Heart right ventricle (tissue), 16 donors: ENCODE results near the gene PIKFYVE. TPM values are rescaled to one million over a fixed set of nuclear protein-coding genes. Genes with fewer than 3 reads are reported as not detected.

Source experiments
- ATAC-seq, 8 donors: fragments of 200-7000 bp; cut with Tn5 transposase; one replicate each; pipeline ENCODE4 v1.9.1; 2020; ENCODE audit warnings: mild to moderate bottlenecking in 8 of 8, moderate library complexity in 8 of 8, moderate number of reproducible peaks in 1 of 8
- DNase-seq, 2 donors: peaks; one replicate each; pipeline ENCODE4 v3.0.0-alpha.2; 2020
- H3K27ac ChIP-seq, 10 donors: fragments of 200-600 bp; sonication (generic) in 2 of 10; one replicate each; pipeline versions ENCODE4 v1.5.0 to v1.8.0; 2020 to 2022; ENCODE audit warnings: mild to moderate bottlenecking in 3 of 10
- H3K27me3 ChIP-seq, 7 donors: fragments of 200-600 bp; one replicate each; pipeline ENCODE4 v1.8.0; 2021 to 2022; ENCODE audit warnings: mild to moderate bottlenecking in 2 of 7
- H3K36me3 ChIP-seq, 9 donors: fragments of 200-600 bp; sonication (generic) in 1 of 9; one replicate each; pipeline versions ENCODE4 v1.5.0 to v1.8.0; 2020 to 2022; ENCODE audit warnings: mild to moderate bottlenecking in 2 of 9
- H3K4me1 ChIP-seq, 9 donors: fragments of 200-600 bp; sonication (generic) in 1 of 9; one replicate each; pipeline versions ENCODE4 v1.5.0 to v1.8.0; 2020 to 2022; ENCODE audit warnings: mild to moderate bottlenecking in 4 of 9
- H3K4me3 ChIP-seq, 10 donors: fragments of 200-600 bp; sonication (generic) in 2 of 10; one replicate each; pipeline versions ENCODE4 v1.5.0 to v1.8.0; 2020 to 2022; ENCODE audit warnings: mild to moderate bottlenecking in 7 of 10, moderate library complexity in 2 of 10
- H3K9me3 ChIP-seq, 11 donors: fragments of 200-600 bp in 10 of 11; sonication (generic) in 2 of 11; one replicate each; pipeline versions ENCODE4 v1.5.0 to v1.8.0; 2013 to 2022; ENCODE audit warnings: mild to moderate bottlenecking in 2 of 11, control low read depth in 1 of 11, moderate library complexity in 1 of 11
- WGBS, 2 donors: extraction: QIAGEN DNeasy Blood & Tissue Kit; methylation state at CpG; one replicate each; pipeline ENCODE4 v1.1.7; 2013; ENCODE audit warnings: inconsistent platforms in 1 of 2; 5-methylcytosine and 5-hydroxymethylcytosine counted together
- intact Hi-C, 10 donors: fragments of 100-400 bp; cut with DNase I; formaldehyde crosslinking; loops; one replicate each; pipeline versions ENCODE4 v1.11.1 to v1.14.2; 2022
- polyA plus RNA-seq, 2 donors: library from polyadenylated mRNA; stranded (reverse); fragments of 200-250 nt; gene quantifications; one replicate each; pipeline ENCODE4 v1.2.3, GENCODE V29; 2013
- total RNA-seq, 10 donors: library from RNA; stranded (reverse); fragmentation: NEBNext Ultra II Directional in 3 of 10; extraction: Animal tissue kit (Norgen Biotek cat#: 25700) in 3 of 10; gene quantifications; one replicate each; pipeline versions ENCODE4 v1.2.1 to v1.2.4, GENCODE V29; 2021 to 2023
- TF ChIP-seq, protein P1 (sequence below), 9 donors: fragments of 200-600 bp; sonication (generic) in 2 of 9; IDR thresholded peaks; one replicate each; pipeline versions ENCODE4 v1.5.0 to v1.8.0; 2021 to 2022; ENCODE audit warnings: antibody characterized with exemption in 9 of 9, mild to moderate bottlenecking in 5 of 9, moderate library complexity in 1 of 9
- donor health status: Arrhythmogenic right ventricular cardiomyopathy.
- donor health status: ischemic (EF 13 %, LVEDD 7.1; RV severe dilation, severe dysfunction).
- donor health status: healthy with polysubstance abuse.
- donor health status: DM: no; HTN: yes; CAD: no.
- donor health status: DM: no; HTN: no; CAD: no.
- donor health status: ischemic (EF 25% LVEDD 6.9; RV normal size, moderate dysfunction).
- donor health status: ischemic (EF 25% LVEDD 5.7; RV mildly dilated, moderate dysfunction).
- donor health status: healthy.
- donor health status: DM: yes; HTN: yes; CAD: no.
- donor health status: Ischemic cardiomyopathy.
- donor health status: ischemic (EF 35%, LVEDD 5.7; RV mildly dilated, moderate dysfunction).
- donor health status: nonischemic (EF 11% LVEDD 7.7; RV severe dilation, severe dysfunction).
- donor health status: DM: yes; HTN: yes; CAD: no.
- donor health status: PGD.
- donor health status: ischemic (EF 29% LVEDD 5.4; RV normal size, mild dysfunction).
- donor health status: nonischemic (EF 23%, LVEDD 6.1; RV moderate dilation, normal function).

Gene PIKFYVE
- total and polyA plus RNA-seq, 12 donors, result 2.6 to 24.8 (median 17.7) TPM

DNA sequence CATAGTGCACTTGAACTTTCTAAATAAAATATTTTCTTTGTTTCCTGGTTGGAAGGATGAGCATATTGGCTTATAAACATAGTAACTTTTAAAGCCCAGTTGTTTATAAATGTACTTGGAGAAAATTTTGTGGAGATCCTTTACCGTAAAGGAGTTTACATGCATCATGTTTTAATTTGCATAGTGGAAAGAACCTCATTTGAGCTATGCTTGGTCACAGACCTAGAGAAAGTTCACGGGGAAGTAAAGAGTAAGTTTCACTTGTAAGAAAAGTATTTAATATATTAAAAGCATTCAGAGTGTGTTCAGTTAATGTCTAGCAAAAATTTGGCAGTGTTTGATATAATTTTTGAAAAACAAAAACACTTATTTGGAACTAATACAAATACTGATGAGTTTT lies 45.3 kb downstream of the PIKFYVE start:
- TF ChIP-seq, protein P1, sequence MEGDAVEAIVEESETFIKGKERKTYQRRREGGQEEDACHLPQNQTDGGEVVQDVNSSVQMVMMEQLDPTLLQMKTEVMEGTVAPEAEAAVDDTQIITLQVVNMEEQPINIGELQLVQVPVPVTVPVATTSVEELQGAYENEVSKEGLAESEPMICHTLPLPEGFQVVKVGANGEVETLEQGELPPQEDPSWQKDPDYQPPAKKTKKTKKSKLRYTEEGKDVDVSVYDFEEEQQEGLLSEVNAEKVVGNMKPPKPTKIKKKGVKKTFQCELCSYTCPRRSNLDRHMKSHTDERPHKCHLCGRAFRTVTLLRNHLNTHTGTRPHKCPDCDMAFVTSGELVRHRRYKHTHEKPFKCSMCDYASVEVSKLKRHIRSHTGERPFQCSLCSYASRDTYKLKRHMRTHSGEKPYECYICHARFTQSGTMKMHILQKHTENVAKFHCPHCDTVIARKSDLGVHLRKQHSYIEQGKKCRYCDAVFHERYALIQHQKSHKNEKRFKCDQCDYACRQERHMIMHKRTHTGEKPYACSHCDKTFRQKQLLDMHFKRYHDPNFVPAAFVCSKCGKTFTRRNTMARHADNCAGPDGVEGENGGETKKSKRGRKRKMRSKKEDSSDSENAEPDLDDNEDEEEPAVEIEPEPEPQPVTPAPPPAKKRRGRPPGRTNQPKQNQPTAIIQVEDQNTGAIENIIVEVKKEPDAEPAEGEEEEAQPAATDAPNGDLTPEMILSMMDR (IDR thresholded peaks at IDR 0.05), result no peak
- Histone ChIP-seq H3K4me1 (peaks cover 0 to 14% (median 3%) of the 10 kb centered on the region in 9 donors), H3K4me3 (no peak overlapping the region), H3K36me3 (peaks cover 0 to 89% (median 32%) of the 10 kb centered on the region in 9 donors), H3K9me3 (no peaks in the 10 kb centered on the region), H3K27ac (no peak overlapping the region), H3K27me3 (no peaks in the 10 kb centered on the region)
- intact Hi-C loops, result no loop called here
- ATAC-seq, result no peak
- DNase-seq, result no peak
- 92 to 94% methylated on average over 2 of the region's 2 CpGs for WGBS, 2 donors

DNA sequence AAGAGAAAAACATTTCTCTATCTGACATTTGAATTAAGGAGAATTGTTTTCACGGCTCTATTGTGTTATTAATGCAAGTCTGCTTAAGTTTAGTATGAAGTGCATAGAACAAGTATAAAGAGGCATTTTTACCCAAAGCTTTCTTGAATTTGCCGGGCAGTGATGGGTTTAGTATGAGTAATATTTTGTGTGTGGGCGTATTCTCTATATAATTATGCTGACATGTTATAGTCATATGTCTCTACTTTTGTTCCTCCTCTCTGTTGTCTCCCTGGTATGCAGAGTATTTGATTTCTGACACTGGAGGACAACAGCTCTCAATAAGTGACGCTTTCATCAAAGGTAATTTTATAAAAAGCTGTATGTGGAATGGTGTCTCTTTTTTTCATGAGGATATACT lies 45.9 kb downstream of the PIKFYVE start:
- Histone ChIP-seq H3K27me3 (no peaks in the 10 kb centered on the region), H3K36me3 (peaks cover 0 to 88% (median 25%) of the 10 kb centered on the region in 9 donors), H3K9me3 (no peaks in the 10 kb centered on the region), H3K27ac (no peak overlapping the region), H3K4me1 (peaks cover 0 to 14% (median 3%) of the 10 kb centered on the region in 9 donors), H3K4me3 (no peak overlapping the region)
- WGBS, 2 donors, result 83 to 84% methylated on average over 4 of the region's 4 CpGs
- ATAC-seq, result no peak
- DNase-seq, result no peak
- TF ChIP-seq, protein P1 (IDR thresholded peaks at IDR 0.05), result no peak
- intact Hi-C loops, result no loop called here

DNA sequence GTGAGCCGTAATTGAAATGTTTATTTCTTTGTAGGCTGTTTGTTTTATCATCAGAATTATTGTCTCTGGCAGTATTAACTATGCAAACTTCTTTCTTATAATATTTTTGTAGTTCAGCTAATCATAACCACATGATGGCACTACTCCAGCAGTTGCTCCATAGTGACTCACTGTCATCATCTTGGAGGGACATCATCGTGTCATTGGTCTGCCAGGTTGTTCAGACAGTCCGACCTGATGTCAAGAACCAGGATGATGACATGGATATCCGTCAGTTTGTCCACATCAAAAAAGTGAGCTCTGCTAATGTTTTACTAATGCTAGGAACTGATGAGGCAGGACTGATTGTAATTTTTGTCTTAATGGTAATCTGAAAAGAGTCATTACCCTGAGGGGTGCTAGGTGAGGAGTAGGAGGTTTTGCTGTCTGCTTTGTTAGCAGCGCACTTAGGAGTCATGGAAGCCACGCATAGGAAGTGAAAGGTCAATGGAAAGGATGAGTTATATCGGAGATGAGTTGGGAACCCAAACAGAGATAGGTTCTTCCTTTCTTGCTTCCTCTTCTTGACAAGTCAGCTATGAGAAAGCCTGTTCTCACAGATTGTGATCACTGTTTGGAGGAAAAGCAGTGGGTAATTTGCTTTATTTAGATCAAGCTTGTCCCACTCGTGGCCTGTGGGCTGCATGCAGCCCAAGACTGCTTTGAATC lies 49.2 kb downstream of the PIKFYVE start:
- intact Hi-C loops, result loop anchor here in 2 of 10 donors (5.0 kb wide), 2 partner anchors 48 to 63 kb away; partner anchors contain the start of gene PIKFYVE (in 1 of the 2)
- TF ChIP-seq, protein P1 (IDR thresholded peaks at IDR 0.05), result no peak
- peaks cover 0 to 90% (median 29%) of the 10 kb centered on the region in 9 donors for H3K36me3 ChIP-seq
- no peak for DNase-seq
- peaks cover 0 to 33% (median 13%) of the 10 kb centered on the region in 9 donors for H3K4me1 ChIP-seq
- H3K27me3 ChIP-seq, result no peaks in the 10 kb centered on the region
- H3K27ac ChIP-seq, result no peak overlapping the region
- H3K4me3 ChIP-seq, result no peak overlapping the region
- no peaks in the 10 kb centered on the region for H3K9me3 ChIP-seq
- 76 to 82% methylated on average over 8 of the region's 8 CpGs for WGBS, 2 donors
- ATAC-seq, result peak in 2 of 8 donors; percentile 26 to 58

DNA sequence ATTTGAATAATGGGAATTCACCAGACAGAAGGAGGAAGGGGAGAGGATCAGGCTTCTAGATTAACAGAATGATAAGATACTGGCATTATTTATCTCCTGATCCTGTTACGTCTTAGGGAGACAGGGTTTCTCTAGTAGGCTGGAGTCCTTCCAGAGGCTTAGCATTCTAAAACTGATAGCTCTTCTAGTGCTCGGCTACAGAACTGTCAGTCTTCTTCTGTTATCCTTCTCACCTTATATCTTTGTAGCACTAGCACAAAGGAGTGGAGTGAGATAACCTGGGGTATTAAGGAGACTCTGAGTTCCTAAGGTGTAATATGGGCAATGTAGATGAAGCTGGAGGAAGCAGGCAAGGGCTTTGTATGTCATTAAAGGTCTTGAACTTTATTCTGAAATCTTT lies 52.1 kb downstream of the PIKFYVE start:
- Histone ChIP-seq H3K27me3 (no peaks in the 10 kb centered on the region), H3K4me1 (peaks cover 0 to 40% (median 25%) of the 10 kb centered on the region in 9 donors), H3K4me3 (no peak overlapping the region), H3K36me3 (peaks cover 0 to 85% (median 32%) of the 10 kb centered on the region in 9 donors), H3K9me3 (no peaks in the 10 kb centered on the region), H3K27ac (peak overlapping the region in 1 of 10 donors; percentile 5)
- ATAC-seq (peak in 3 of 8 donors; percentile 14 to 26 (median 22)), DNase-seq (no peak)
- WGBS, 2 donors, result 41 to 53% methylated on average over 2 of the region's 2 CpGs
- intact Hi-C loops, result loop anchor here in 2 of 10 donors (5.0 kb wide), 2 partner anchors 51 to 66 kb away; partner anchors contain the start of gene PIKFYVE (in 1 of the 2)
- TF ChIP-seq, protein P1 (IDR thresholded peaks at IDR 0.05), result no peak
